Naive thymus-derived CD4-positive, alpha-beta T cell (primary cell): Measurements from ENCODE around the gene GRIK1. TPM values are rescaled to one million over a fixed set of nuclear protein-coding genes. Genes with fewer than 3 reads are reported as not detected.

ENCODE experiments used
- ATAC-seq: fragments of 150-1000 bp; cut with Tn5 transposase; 2 replicates; pipeline ENCODE4 v1.10.0; 2021; ENCODE audit warnings: mild to moderate bottlenecking, moderate library complexity
- CTCF ChIA-PET: fragments of 350-600 bp; sonication (Branson Sonifier 250); formaldehyde crosslinking; loops from one replicate; lab custom pipeline; 2021; ENCODE audit warnings: antibody characterized with exemption; lab: Charles Lee
- POLR2A ChIA-PET: fragments of 350-600 bp; sonication (Branson Sonifier 250); formaldehyde crosslinking; loops from one replicate; lab custom pipeline; 2021; ENCODE audit warnings: antibody characterized with exemption, inconsistent platforms; lab: Charles Lee
- DNase-seq, 9 donors: peaks; one replicate each; pipeline versions ENCODE4 v3.0.0 to v3.0.0-alpha.2; 2020 to 2022; ENCODE audit warnings: mixed read lengths in 1 of 9
- H3K27ac ChIP-seq: one replicate; pipeline ENCODE4 v1.7.0; 2013; ENCODE audit warnings: mild to moderate bottlenecking, low read depth, low read length, moderate library complexity
- H3K27me3 ChIP-seq, 2 donors: one replicate each; pipeline ENCODE4 v1.7.0; 2013; ENCODE audit warnings: low read length in 2 of 2, mild to moderate bottlenecking in 2 of 2, moderate library complexity in 2 of 2; ENCODE audit not compliant: control insufficient read depth in 2 of 2, insufficient read depth in 2 of 2
- H3K36me3 ChIP-seq, 3 experiments: 1 replicate in 2 of 3; 2 replicates in 1 of 3; pipeline ENCODE4 v1.7.0; 2013; ENCODE audit warnings: low read length in 3 of 3, mild to moderate bottlenecking in 3 of 3, moderate library complexity in 1 of 3; ENCODE audit not compliant: insufficient read depth in 3 of 3, control insufficient read depth in 2 of 3
- H3K4me1 ChIP-seq, 2 donors: one replicate each; pipeline ENCODE4 v1.7.0; 2013; ENCODE audit warnings: low read length in 2 of 2, mild to moderate bottlenecking in 2 of 2, moderate library complexity in 1 of 2; ENCODE audit not compliant: control insufficient read depth in 2 of 2, insufficient read depth in 2 of 2
- H3K4me3 ChIP-seq: 2 replicates; pipeline ENCODE4 v1.7.0; 2013; ENCODE audit warnings: mild to moderate bottlenecking, low read length
- H3K9me3 ChIP-seq, 3 experiments: 1 replicate in 2 of 3; 2 replicates in 1 of 3; pipeline ENCODE4 v1.7.0; 2013; ENCODE audit warnings: low read length in 3 of 3; ENCODE audit not compliant: control insufficient read depth in 2 of 3
- H3K27ac Mint-ChIP-seq, 9 donors: one replicate each; pipeline ENCODE4 v1.8.0; 2020 to 2022; ENCODE audit warnings: mixed read lengths in 9 of 9, mild to moderate bottlenecking in 8 of 9, moderate library complexity in 5 of 9, inconsistent platforms in 2 of 9
- H3K27me3 Mint-ChIP-seq, 5 donors: one replicate each; pipeline ENCODE4 v1.8.0; 2021 to 2022; ENCODE audit warnings: mixed read lengths in 5 of 5, mild to moderate bottlenecking in 1 of 5
- H3K36me3 Mint-ChIP-seq, 5 donors: one replicate each; pipeline ENCODE4 v1.8.0; 2020 to 2022; ENCODE audit warnings: mixed read lengths in 5 of 5, mild to moderate bottlenecking in 3 of 5, inconsistent platforms in 1 of 5
- H3K4me1 Mint-ChIP-seq, 7 donors: one replicate each; pipeline ENCODE4 v1.8.0; 2020 to 2022; ENCODE audit warnings: mixed read lengths in 7 of 7, mild to moderate bottlenecking in 3 of 7, inconsistent platforms in 1 of 7
- H3K4me3 Mint-ChIP-seq, 10 donors: one replicate each; pipeline ENCODE4 v1.8.0; 2020 to 2022; ENCODE audit warnings: mild to moderate bottlenecking in 10 of 10, mixed read lengths in 10 of 10, moderate library complexity in 6 of 10, inconsistent platforms in 2 of 10
- H3K9me3 Mint-ChIP-seq, 11 donors: one replicate each; pipeline ENCODE4 v1.8.0; 2020 to 2022; ENCODE audit warnings: mixed read lengths in 11 of 11, mild to moderate bottlenecking in 4 of 11, inconsistent platforms in 1 of 11, moderate library complexity in 1 of 11
- intact Hi-C, 2 donors: fragments of 100-400 bp; cut with micrococcal nuclease; formaldehyde crosslinking; loops; one replicate each; pipeline ENCODE4 v1.15.1; 2023
- polyA plus RNA-seq, 2 donors: library from polyadenylated mRNA; unstranded; fragments of 300-500 nt; fragmentation: Illumina TruSeq; gene quantifications; one replicate each; pipeline ENCODE4 v1.2.3, GENCODE V29; 2021
- total RNA-seq, 6 experiments: library from RNA in 5 of 6; stranded (reverse) in 5 of 6; gene quantifications; 1 replicate in 5 of 6; 2 replicates in 1 of 6; pipeline ENCODE4 v1.2.3 and lab custom pipeline; 2021 to 2026

GRIK1 gene
- total and polyA plus RNA-seq, 7 experiments from 2014 or later: 0.10 TPM; not detected in 6

- Histone ChIP-seq H3K4me3 (no peak overlapping the region), H3K27ac (no peak overlapping the region), H3K27me3 (no peaks in the 10 kb centered on the region), H3K4me1 (no peaks in the 10 kb centered on the region), H3K36me3 (no peaks in the 10 kb centered on the region), H3K9me3 (no peaks in the 10 kb centered on the region)
- no peaks in the 10 kb centered on the region for H3K9me3 Mint-ChIP-seq
- intact Hi-C loops: no loop called here
- H3K4me1 Mint-ChIP-seq: no peaks in the 10 kb centered on the region
- ChIA-PET CTCF (no interaction called here), POLR2A (no interaction called here)
- H3K36me3 Mint-ChIP-seq: no peaks in the 10 kb centered on the region
- H3K4me3 Mint-ChIP-seq: no peak overlapping the region
- H3K27ac Mint-ChIP-seq: no peak overlapping the region
- H3K27me3 Mint-ChIP-seq: peaks cover 0 to 18% (median 5%) of the 10 kb centered on the region in 5 donors
- DNase-seq: no peak
- ATAC-seq: no peak
Observed at GRCh38 chr21:29819675-29820326, 120.0 kb downstream of the GRIK1 start.

- CTCF ChIA-PET: no interaction called here
- H3K27ac Mint-ChIP-seq: no peak overlapping the region
- ATAC-seq: no peak
Observed at GRCh38 chr21:29818383-29818921, 121.3 kb downstream of the GRIK1 start.

GRCh38 chr21:29817450-29817849 is 122.3 kb downstream of the GRIK1 start:
- Mint-ChIP-seq H3K27me3 (peaks cover 0 to 23% (median 4%) of the 10 kb centered on the region in 5 donors), H3K36me3 (no peaks in the 10 kb centered on the region), H3K4me3 (no peak overlapping the region), H3K4me1 (no peaks in the 10 kb centered on the region), H3K27ac (no peak overlapping the region), H3K9me3 (no peaks in the 10 kb centered on the region)
- Histone ChIP-seq H3K27me3 (no peaks in the 10 kb centered on the region), H3K4me3 (no peak overlapping the region), H3K9me3 (no peaks in the 10 kb centered on the region), H3K27ac (no peak overlapping the region), H3K4me1 (no peaks in the 10 kb centered on the region), H3K36me3 (no peaks in the 10 kb centered on the region)
- ATAC-seq: no peak
- intact Hi-C loops: no loop called here
- ChIA-PET CTCF (no interaction called here), POLR2A (no interaction called here)
- no peak for DNase-seq

More at GRCh38 chr21:29818383-29818921, 121.3 kb downstream of the GRIK1 start:
- POLR2A ChIA-PET: no interaction called here
- Histone ChIP-seq H3K4me1 (no peaks in the 10 kb centered on the region), H3K36me3 (no peaks in the 10 kb centered on the region), H3K4me3 (no peak overlapping the region), H3K27ac (no peak overlapping the region), H3K27me3 (no peaks in the 10 kb centered on the region), H3K9me3 (no peaks in the 10 kb centered on the region)
- DNase-seq: no peak
- intact Hi-C loops: no loop called here
- no peaks in the 10 kb centered on the region for H3K9me3 Mint-ChIP-seq
- H3K36me3 Mint-ChIP-seq: no peaks in the 10 kb centered on the region
- no peak overlapping the region for H3K4me3 Mint-ChIP-seq
- H3K4me1 Mint-ChIP-seq: no peaks in the 10 kb centered on the region
- H3K27me3 Mint-ChIP-seq: peaks cover 0 to 23% (median 4%) of the 10 kb centered on the region in 5 donors

GRCh38 chr21:29812947-29813346 is 126.8 kb downstream of the GRIK1 start:
- Mint-ChIP-seq H3K4me3 (no peak overlapping the region), H3K9me3 (no peaks in the 10 kb centered on the region), H3K27me3 (peaks cover 0 to 23% (median 4%) of the 10 kb centered on the region in 5 donors), H3K4me1 (no peaks in the 10 kb centered on the region), H3K27ac (no peak overlapping the region), H3K36me3 (no peaks in the 10 kb centered on the region)
- H3K9me3 ChIP-seq: no peaks in the 10 kb centered on the region
- no peak overlapping the region for H3K27ac ChIP-seq
- CTCF ChIA-PET: no interaction called here
- H3K36me3 ChIP-seq: no peaks in the 10 kb centered on the region
- DNase-seq (no peak), ATAC-seq (no peak)
- H3K27me3 ChIP-seq: no peaks in the 10 kb centered on the region
- no peaks in the 10 kb centered on the region for H3K4me1 ChIP-seq
- POLR2A ChIA-PET: no interaction called here
- no peak overlapping the region for H3K4me3 ChIP-seq
- intact Hi-C loops: no loop called here

- Mint-ChIP-seq H3K27ac (no peak overlapping the region), H3K36me3 (no peaks in the 10 kb centered on the region), H3K4me3 (no peak overlapping the region), H3K27me3 (peaks cover 0 to 16% (median 7%) of the 10 kb centered on the region in 5 donors), H3K9me3 (no peaks in the 10 kb centered on the region), H3K4me1 (no peaks in the 10 kb centered on the region)
- H3K9me3 ChIP-seq: no peaks in the 10 kb centered on the region
- ChIA-PET CTCF (no interaction called here), POLR2A (no interaction called here)
- no peaks in the 10 kb centered on the region for H3K27me3 ChIP-seq
- H3K36me3 ChIP-seq: no peaks in the 10 kb centered on the region
- no peak for ATAC-seq
- H3K27ac ChIP-seq: no peak overlapping the region
- intact Hi-C loops: no loop called here
- H3K4me1 ChIP-seq: no peaks in the 10 kb centered on the region
- DNase-seq: no peak
- no peak overlapping the region for H3K4me3 ChIP-seq
Observed at GRCh38 chr21:29810871-29811270, 128.9 kb downstream of the GRIK1 start.

GRCh38 chr21:29808153-29808552 is 131.6 kb downstream of the GRIK1 start:
- DNase-seq: no peak
- H3K27me3 ChIP-seq: no peaks in the 10 kb centered on the region
- no peak overlapping the region for H3K27ac ChIP-seq
- H3K4me1 Mint-ChIP-seq: no peaks in the 10 kb centered on the region
- no peaks in the 10 kb centered on the region for H3K9me3 Mint-ChIP-seq
- no peak overlapping the region for H3K4me3 Mint-ChIP-seq
- H3K4me3 ChIP-seq: no peak overlapping the region
- H3K36me3 Mint-ChIP-seq: no peaks in the 10 kb centered on the region
- H3K9me3 ChIP-seq: no peaks in the 10 kb centered on the region
- no peak for ATAC-seq
- intact Hi-C loops: no loop called here
- ChIA-PET POLR2A (no interaction called here), CTCF (no interaction called here)
- no peak overlapping the region for H3K27ac Mint-ChIP-seq
- H3K36me3 ChIP-seq: no peaks in the 10 kb centered on the region
- H3K4me1 ChIP-seq: no peaks in the 10 kb centered on the region
- peaks cover 0 to 14% (median 3%) of the 10 kb centered on the region in 5 donors for H3K27me3 Mint-ChIP-seq

GRCh38 chr21:29805105-29805504 is 134.7 kb downstream of the GRIK1 start:
- H3K4me3 ChIP-seq: no peak overlapping the region
- DNase-seq (no peak), ATAC-seq (no peak)
- intact Hi-C loops: no loop called here
- Mint-ChIP-seq H3K4me1 (peaks cover 0 to 2% (median 0%) of the 10 kb centered on the region in 7 donors), H3K36me3 (peaks cover 0 to 3% (median 0%) of the 10 kb centered on the region in 5 donors), H3K4me3 (no peak overlapping the region), H3K27ac (no peak overlapping the region), H3K9me3 (peaks cover 0 to 2% (median 0%) of the 10 kb centered on the region in 11 donors), H3K27me3 (peaks cover 3 to 19% (median 11%) of the 10 kb centered on the region in 5 donors)
- H3K27ac ChIP-seq: no peak overlapping the region
- H3K4me1 ChIP-seq: no peaks in the 10 kb centered on the region
- no peaks in the 10 kb centered on the region for H3K9me3 ChIP-seq
- CTCF ChIA-PET: no interaction called here
- no peaks in the 10 kb centered on the region for H3K27me3 ChIP-seq
- POLR2A ChIA-PET: interaction anchor here (0.6 kb wide), 1 partner anchor 11 kb away, joined by 4 read pairs; no protein-coding TSS in a partner anchor
- no peaks in the 10 kb centered on the region for H3K36me3 ChIP-seq
